HL-60 (cell line): ENCODE measurements around the gene SOX5.

ENCODE experiments used
- CTCF ChIP-seq: IDR thresholded peaks from one replicate; pipeline ENCODE4 v1.5.1; 2011; ENCODE audit warnings: low read length, control low read depth, inconsistent platforms; ENCODE audit not compliant: insufficient read depth
- POLR2AphosphoS5 ChIP-seq: IDR thresholded peaks from 2 replicates; pipeline ENCODE4 v1.6.1; 2012; ENCODE audit warnings: low read depth
- SPI1 ChIP-seq: IDR thresholded peaks from 2 replicates; pipeline ENCODE4 v1.6.1; 2012; ENCODE audit warnings: low read depth, mild to moderate bottlenecking, borderline replicate concordance

DNA sequence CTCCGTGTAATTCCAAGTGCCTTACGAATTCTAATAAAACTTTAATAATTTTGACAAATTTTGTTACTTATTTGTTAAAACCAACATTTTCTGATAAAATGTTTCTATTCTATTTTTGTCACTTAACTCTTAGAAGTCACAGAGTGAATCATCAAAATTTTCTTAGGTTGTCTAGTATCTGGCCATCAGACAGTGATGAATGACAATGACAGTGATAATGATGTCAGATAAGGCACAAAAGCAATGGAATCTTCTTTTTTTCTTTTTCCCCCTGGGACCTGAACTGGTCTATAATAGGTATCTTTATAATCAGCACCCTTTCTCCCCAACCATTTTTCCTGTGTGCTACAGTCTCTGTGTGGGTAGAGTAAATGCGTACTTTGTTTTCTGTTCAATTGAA, 407.3 kb downstream of the SOX5 start:
- no peak for TF ChIP-seq CTCF
- no peak for TF ChIP-seq SPI1
- TF ChIP-seq POLR2AphosphoS5: no peak
